Hindlimb muscle (tissue), 1 donor: Measurements from ENCODE around the gene AP1S1. TPM values are rescaled to one million over a fixed set of nuclear protein-coding genes. Genes with fewer than 3 reads are reported as not detected.
"Not testable (repeated sequence)": the region's sequence is repeated elsewhere in the genome, so short reads cannot be mapped to it uniquely, and the experiment has no call there.

Source experiments
- DNase-seq: peaks from one replicate; pipeline ENCODE4 v3.0.0-alpha.2; 2013
- polyA plus RNA-seq: library from polyadenylated mRNA; unstranded; fragments of 120-200 nt; gene quantifications from one replicate; pipeline ENCODE4 v1.2.1, GENCODE V29; 2013; ENCODE audit not compliant: insufficient read length

Gene AP1S1
- polyA plus RNA-seq, result 20.5 TPM

DNA sequence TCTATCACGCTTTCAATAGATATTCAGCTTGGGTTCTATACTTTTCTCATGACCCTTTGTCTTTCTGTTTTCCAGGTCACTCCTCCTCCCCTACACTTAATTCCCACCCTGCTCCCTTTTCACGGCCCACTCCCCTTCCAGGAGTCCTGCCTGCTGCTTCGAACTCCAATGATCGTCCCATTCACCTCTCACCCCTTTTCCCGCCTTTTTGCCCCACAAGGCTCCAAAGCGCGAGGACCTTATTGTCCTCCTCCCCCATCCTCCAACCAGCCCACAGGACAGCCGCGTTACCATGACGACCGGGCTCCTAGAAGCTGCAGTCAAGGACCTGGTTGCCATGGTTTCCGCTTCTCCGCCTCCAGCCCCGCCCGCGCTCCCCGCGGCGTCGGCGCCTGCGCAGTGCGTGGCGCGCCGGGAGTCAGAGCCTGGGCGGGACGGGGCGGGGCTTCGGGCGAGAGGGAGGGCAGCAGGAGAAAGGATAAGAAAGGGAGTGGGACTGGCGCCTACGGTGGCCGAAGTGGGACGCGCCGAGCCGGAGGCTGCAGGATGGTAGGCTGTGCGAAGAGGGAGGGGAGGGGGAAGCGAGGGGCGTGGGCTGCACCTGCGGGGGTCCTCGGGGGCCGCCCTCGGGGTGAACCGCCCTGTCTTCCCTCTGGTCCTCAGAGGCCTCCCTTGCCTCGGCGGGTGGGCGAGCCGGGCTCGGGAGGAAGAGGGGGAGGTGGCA is at the start of gene AP1S1:
Gene AP1S1, plus strand, starts transcription at position 508 of the 724 bp plus-strand sequence. Its CDS starts 39 bp downstream, at position 547.
- DNase-seq, result peak; percentile 94

GRCh38 chr7:101104799-101105198 is 49.5 kb upstream of the AP1S1 start:
- DNase-seq, result no peak

DNA sequence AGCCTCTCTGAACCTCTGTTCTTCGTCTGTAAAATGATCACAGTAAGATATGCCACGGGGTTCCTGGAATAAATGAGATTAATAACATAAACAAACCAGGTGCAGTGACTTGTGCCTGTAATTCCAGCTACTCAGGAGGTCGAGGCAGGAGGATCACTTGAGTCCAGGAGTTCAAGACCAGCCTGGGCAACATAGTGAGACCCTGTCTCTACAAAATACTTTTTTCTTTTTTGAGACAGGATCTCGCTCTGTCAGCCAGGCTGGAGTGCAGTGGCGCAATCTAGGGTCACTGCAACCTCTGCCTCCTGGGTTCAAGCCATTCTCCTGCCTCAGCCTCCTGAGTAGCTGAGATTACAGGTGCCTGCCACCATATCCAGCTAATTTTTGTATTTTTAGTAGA is 49.0 kb upstream of the AP1S1 start:
- DNase-seq, result not testable (repeated sequence)

DNA sequence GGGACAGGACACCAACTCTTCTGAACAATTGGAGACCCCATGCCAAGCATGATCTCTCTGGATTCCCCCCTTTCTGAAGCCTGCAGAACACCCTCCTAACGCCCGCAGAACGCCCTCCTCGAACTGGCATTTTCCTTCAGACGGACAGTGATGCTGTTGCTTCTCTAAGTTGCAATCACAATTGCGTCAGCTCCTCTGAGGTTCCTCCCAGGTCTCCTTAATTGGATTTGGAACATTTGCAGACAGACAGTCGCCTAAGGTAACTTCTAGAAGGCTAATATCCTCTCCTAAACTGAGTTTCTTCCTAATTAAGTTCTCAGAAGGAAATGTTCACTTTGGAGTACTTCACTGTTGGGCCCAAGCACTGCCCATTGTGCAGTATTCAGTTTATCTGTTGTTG is 47.9 kb upstream of the AP1S1 start:
- DNase-seq, result no peak

- no peak for DNase-seq
Measured at GRCh38 chr7:101108330-101108857, 45.9 kb upstream of the AP1S1 start.

DNA sequence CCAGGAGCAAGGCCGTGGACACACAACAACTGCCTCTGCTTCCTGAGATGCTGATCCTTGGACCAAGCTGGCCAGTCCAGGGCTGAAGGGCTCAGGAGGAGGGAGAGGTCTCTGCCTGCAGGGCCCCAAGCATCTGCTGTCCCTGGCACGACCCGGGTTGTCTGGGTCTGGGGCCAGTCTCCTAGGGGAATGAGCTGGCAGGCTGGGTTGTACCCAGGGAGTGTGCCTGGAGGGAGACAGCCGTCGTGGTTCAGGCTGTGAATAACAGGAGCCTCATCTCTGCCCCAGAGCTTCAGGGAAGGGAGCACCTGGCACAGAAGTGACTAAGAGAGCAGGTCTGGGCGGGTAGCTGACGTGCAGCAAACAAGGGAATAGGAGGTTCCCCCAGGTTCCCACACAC is 45.3 kb upstream of the AP1S1 start:
- DNase-seq, result no peak

DNA sequence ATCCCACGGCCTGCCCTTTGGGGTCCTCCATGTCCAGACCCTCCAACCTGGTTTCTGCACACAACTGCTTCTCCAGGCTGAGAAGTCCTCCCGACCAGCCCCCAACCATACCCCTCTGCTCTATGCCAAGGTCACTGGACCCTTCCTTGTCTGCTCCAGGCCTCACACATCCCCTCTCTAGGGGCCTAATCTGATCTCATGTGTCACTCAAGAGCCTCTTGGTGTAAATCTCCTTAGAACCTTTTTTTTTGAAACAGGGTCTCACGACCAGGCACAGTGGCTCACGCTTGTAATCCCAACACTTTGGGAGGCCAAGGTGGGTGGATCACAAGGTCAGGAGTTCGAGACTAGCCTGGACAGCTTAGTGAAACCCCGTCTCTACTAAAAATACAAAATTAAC is 44.9 kb upstream of the AP1S1 start:
- no peak for DNase-seq

- no peak for DNase-seq
Measured at GRCh38 chr7:101111261-101111660, 43.0 kb upstream of the AP1S1 start.

- DNase-seq, result no peak
Measured at GRCh38 chr7:101112233-101112632, 42.0 kb upstream of the AP1S1 start.

GRCh38 chr7:101113140-101113539 is 41.1 kb upstream of the AP1S1 start:
- not testable (repeated sequence) for DNase-seq

- no peak for DNase-seq
Measured at GRCh38 chr7:101113836-101114235, 40.4 kb upstream of the AP1S1 start.

- no peak for DNase-seq
Measured at GRCh38 chr7:101114492-101114891, 39.8 kb upstream of the AP1S1 start.

DNA sequence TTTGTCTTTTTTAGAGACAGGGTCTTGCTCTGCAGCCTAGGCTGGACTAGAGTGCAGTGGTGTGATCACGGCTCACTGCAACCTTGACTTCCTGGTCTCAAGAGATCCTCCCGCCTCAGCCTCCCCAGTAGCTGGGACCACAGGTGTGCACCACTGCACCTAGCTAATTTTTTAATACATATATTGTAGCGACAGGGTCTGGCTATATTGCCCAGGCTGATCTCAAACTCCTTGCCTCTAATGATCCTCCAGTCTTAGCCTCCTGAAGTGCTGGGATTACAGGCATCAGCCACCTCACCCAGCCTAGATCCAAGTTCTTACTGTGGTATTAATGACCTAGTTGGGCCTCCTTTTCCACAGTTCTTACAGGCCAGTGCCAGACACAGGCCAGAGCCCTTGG is 39.1 kb upstream of the AP1S1 start:
- no peak for DNase-seq

GRCh38 chr7:101116898-101117297 is 37.4 kb upstream of the AP1S1 start:
- no peak for DNase-seq

- no peak for DNase-seq
Measured at GRCh38 chr7:101118856-101119255, 35.4 kb upstream of the AP1S1 start.

GRCh38 chr7:101119876-101120275 is 34.4 kb upstream of the AP1S1 start:
- no peak for DNase-seq

DNA sequence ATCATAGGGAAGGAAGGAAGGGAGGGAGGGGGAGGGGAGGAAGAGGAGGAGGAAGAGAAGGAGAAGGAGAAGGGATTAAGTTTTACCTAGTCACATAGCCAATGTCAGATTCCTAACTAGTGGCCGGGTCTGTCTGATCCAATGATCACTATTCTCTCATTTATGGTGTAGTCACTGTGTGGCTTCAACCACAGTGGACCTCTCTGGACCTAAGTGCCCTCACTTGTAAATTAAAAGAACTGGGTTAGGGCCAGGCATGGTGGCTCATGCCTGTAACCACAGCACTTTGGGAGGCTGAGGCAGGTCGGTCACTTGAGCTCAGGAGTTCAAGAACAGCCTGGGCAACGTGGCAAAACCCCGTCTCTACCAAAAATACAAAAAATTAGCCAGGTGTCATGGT is 34.0 kb upstream of the AP1S1 start:
- DNase-seq, result no peak

DNA sequence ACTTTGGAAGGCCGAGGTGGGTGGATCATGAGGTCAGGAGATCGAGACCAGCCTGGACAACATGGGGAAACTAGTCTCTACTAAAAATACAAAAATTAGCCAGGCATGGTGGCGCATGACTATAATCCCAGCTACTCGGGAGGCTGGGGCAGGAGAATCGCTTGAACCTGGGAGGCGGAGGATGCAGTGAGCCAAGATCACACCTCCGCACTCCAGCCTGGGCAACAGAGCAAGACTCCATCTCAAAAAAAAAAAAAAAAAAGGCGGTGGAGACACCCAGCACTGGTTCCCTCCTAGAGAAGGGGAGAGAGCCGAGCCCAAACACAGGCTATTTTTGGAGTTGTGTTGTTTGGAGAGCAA is 32.7 kb upstream of the AP1S1 start:
- DNase-seq, result not testable (repeated sequence)

DNA sequence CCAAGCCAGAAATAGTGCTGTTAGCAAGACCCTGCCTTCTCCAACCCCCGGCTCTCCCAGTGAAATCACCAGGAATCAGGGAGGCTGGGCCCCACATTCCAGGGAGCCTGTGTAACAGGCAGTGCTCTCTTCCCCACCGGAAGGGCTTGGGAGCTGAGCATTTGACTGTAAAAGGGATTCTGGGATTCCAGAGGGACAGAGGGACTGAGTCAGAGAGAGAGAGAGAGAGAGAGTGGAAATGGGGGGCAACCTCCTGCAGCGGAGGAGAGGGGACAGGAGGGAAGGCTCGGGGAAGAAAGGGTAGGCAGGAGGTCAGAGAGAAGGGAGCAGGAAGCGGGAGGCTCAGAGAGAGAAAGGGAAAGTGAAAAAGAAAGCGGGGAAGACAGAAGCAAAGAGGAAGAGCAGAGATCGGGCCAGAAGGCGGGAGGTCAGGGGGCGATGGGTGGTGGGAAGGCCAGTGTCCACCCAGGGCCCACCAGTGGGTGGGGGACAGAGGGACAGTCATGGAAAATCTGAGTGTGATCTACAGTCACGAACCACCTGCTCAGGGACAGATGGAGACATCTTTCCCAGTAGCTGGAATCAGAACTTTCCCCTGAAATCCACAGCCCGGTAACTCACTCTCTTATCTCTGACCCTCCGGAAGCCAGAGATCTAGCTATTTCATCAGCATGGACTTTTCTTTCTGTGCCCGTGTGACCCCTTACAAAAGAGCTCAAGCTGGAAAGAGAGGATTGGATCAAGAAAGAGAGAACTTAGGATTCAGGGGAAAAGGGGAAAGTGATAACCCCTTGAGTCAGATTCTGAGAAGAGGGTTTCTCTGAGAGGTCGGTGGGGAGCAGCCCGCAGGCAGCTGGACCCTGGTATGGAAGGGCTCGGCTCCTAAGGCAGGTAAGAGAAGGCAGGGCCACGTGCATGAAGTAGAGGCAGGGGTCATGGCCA is 32.0 kb upstream of the AP1S1 start:
- peak; percentile 93 for DNase-seq

GRCh38 chr7:101122933-101123702 is 31.2 kb upstream of the AP1S1 start:
- no peak for DNase-seq

DNA sequence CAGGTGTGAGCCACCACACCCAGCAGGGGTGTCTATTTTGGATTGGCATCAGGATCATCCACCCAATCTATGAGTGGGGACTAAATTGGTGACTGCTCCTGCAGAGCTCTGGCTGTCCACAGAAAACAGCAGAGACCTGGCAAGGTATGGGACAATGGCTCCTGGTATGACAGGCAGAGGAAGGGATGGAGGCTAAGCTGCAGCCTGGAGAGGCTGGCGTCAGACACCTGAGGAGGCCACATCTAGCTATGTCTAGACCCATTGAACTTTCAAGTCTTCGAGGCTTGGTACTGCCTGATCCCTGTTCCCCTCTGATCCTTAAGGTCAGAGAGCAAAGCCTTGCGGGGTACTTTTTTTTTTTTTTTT is 30.6 kb upstream of the AP1S1 start:
- DNase-seq, result no peak

GRCh38 chr7:101124376-101125056 is 29.8 kb upstream of the AP1S1 start:
- no peak for DNase-seq
